AG20443 (cell line): ENCODE data around the gene ANKRD55.
"Not testable (repeated sequence)": the region's sequence is repeated elsewhere in the genome, so short reads cannot be mapped to it uniquely, and the experiment has no call there.

Experiments
- DNase-seq: peaks from one replicate; pipeline ENCODE4 v3.0.0; 2012; ENCODE audit warnings: low spot score, mixed read lengths

Gene ANKRD55

DNA sequence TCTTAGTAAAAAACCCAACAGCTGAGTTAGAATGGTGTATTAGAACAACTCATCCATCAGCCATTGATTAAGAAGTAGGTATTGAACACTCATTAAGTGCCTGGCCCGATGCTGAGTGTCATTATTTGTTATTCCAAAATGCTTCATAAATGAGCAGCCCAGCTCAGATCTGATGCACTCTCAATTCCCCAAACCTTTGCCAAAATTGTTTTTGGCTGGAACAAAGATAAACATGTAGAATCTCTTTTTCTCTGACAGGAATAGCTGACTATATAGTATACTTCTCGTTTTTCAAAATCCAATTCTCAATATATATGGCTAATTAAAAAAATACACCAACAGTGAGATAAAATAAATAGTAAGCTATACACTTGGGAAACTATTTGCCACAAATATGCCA lies 20.0 kb upstream of the ANKRD55 start:
- DNase-seq: no peak

DNA sequence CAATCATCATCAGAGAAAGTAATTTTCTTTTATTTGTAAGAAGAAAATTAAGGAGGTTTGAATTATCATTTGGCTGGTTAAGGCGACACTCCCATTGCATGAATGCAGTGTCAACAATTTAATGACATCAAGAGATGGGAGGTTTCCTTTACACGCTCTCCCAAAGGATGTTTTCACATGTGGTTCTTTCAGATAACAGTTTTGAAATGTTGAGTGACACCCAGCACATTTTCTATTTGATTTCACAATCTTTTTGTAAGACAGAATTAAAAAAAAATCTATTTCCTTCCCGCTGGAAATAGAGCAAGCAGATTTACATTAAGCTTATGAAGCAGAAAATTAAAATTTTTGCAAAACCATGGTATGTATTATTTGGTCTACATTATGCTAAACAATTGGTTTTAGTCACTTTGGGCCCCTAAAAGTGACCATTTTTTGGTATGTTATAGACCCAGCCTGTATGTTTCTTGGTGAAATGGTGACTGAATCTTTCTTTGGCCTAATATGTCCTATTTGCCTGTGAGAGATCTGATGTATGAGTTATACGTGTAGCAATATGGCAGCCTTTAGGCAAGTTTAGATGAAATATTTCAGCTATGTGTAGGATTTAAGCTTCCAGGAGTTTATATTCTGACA lies 18.9 kb upstream of the ANKRD55 start:
- no peak for DNase-seq

DNA sequence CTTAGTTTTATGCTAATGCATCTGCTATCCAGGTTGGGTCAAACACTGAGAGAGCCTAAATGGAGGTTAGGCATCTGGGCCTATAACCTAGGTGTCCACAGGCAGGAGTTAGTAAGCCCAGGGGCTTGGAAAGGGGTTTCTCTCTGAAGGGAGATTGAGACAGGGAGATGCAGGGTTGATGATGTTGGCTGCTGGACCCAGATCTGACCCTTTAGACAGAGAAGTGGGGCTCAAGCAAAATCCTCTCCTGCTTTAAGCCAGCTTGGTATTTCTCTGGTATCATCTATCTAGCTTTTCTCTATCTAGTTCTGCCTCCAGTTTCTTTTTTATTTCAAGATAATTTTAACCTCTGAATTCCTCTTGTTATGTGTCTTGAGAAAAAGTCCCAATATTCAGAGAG lies 18.3 kb upstream of the ANKRD55 start:
- no peak for DNase-seq

DNA sequence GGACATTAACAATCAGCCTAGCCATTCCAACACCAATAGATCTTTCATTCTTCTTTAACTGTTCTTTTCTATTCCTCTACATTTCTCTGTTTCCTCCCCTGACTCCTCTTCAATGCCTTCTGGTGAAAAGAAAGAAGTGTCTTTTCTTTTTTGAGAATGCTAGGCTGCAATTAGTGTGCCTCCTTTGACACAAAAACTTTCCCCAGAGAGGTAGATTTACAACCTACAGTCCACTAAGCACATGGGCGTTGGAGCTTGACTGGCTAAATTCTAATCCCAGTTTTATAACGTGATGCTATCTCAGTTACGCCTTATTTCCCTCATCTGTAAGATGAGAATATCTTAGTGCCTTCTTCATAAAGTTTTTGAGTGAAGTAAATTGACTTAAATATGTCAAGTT lies 16.9 kb upstream of the ANKRD55 start:
- no peak for DNase-seq

DNA sequence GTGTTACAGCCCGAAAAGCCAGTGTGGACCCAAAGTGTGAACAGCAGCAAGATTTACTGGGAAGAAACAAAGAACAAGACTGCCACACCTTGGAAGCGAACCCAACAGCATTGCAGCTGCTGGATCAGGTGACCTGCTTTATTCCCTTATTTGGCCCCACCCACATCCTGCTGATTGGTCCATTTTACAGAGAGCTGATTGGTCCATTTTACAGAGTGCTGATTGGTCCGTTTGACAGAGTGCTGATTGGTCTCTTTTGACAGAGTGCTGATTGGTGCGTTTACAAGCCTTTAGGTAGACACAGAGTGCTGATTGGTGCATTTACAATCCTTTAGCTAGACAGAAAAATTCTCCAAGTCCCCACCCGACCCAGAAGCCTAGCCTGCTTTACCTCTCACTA lies 16.0 kb upstream of the ANKRD55 start:
- DNase-seq: not testable (repeated sequence)

DNA sequence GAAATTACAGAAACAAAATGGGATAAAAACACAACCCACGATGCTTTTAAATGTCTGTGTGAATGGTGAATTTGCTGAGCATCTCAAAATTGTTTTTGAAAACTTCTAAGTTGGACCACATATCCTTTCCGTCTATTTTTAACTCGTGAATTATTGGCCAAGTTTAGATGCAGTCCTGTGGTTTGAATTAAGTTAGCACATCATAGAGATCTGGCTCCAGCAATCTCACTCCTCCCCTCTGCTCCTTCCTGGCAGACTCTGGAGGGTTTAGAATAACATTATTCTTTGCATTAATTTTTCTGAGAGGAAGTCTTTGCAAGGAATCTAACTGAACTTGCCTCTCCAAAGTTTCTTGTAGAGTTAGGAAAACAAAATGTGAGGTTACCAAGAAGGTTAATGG lies 14.5 kb upstream of the ANKRD55 start:
- DNase-seq: peak; percentile 61

DNA sequence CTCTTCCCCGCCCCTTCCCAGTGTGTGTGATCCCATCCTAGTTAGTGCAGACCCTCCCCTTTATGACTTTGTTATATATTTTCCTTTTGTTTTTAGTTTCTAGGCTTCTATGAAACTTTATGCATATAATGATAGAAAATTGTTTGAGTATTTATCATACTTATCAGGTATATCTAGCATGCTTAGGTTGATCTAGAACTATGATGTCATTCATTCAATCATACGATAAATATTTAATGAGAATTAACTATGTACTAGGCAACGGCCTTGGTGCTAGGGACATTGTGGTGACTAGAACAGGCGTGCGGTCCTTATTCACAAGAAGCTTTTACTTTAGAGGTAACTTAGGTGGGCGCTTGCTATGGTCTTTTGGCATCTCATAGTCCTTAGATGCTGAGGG lies 13.6 kb upstream of the ANKRD55 start:
- DNase-seq: no peak

DNA sequence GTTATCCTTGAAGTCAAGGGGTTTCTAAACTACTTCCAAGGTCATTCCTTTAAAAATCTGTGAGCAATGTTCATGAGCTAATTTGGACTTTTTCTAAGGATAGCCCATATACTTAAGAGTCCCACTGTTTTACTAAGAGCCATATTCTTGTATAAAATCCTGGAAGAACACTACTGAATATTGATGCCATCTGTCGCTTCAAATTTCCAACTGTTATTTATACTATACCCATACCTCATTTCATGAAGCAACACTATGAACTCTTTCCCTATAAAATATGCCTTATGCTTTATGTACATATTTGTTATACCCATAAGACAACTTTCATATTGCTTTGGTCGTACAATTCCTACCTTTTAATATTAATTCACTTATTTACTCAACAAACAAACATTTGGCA lies 12.4 kb upstream of the ANKRD55 start:
- DNase-seq: no peak

DNA sequence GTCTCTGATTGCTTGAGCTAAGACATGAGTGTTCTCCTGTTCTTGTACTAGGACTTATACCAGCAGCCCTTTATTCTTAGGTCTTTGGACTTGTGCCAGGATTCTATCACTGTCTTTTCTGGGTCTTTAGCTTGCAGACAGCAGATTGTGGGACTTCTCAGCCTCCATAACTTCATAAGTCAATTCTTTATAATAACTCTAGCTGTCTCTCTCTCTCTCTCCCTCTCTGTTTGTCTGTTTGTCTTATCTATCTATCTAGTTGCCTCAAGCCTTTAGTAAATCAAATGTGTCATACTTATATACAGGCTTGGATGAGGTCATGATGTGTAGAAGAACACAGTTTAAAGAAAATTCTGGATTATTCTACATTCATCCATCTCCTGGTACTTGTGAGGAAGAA lies 11.5 kb upstream of the ANKRD55 start:
- DNase-seq: no peak

DNA sequence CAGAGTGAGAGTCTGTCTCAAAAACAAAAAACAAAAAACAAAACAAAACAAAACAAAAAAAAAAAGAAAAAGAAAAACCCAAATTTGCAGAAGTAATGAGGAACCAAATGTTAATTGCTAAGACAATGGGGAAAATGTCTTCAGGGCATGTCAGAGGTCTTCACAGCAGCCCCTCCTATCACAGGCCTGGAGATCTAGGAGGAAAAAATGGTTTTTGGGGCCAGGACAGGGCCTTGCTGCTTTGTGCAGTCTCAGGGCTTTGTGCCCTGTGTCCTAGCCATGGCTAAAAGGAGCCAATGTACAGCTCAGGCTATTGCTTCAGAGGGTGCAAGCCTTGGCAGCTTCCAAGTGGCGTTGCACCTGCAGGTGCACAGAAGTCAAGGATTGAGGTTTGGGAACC lies 9.1 kb upstream of the ANKRD55 start:
- DNase-seq: not testable (repeated sequence)

DNA sequence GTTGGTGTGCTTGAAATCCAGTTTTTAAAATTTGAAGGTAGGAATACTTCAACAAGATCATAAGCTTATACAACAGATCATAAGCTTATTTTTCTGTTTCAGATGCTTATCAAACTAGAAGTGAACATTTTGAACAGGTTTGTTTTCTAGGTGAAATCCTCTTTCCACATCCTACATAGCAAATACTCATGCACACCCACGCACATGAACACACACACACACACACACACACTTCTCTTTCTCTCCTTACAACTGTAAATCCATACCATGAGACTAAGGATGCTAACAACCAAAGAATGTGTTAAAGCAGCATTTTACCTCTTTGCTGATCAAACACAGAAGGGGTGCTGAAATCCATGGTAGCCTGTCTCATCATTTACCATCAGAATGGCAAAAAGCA lies 592 bp downstream of the ANKRD55 start:
- no peak for DNase-seq

DNA sequence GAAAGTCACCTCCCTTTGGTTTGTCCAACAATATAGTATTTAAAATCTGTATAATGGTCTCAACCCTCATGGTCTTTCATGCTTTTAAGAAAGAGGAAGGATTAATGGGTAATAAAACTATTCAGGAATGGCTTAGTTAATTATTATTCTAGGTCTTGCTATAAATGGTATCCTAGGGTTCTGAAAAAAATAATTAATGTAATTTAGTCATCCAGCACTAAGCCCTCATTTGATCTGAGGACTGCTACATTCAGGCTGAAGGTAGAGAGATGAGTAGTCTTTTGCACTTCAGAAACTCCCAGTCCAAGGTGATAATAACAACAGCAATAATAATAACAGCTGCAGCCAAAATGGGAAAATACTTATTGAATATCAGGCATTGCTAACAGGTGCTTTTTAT lies 2.6 kb downstream of the ANKRD55 start:
- no peak for DNase-seq

DNA sequence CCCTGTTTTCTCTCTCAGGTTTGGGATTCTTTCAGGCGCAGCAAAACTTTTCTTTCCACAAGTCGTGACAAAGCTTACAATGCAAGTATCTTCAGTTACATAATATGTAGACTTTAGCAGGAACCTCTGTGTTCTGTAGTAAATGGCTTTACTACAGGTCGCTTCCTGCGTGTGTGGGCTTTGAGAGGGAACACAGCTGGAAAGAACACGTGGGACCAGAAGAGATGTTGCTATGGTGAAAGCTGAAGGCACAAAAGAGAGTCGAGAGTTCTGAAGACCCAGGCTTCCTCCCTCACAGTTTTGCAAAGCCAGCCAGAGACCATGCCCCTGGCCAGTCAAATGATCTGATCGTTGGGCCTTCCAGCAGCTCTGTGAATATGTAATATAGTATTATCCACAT lies 4.0 kb downstream of the ANKRD55 start:
- DNase-seq: no peak

DNA sequence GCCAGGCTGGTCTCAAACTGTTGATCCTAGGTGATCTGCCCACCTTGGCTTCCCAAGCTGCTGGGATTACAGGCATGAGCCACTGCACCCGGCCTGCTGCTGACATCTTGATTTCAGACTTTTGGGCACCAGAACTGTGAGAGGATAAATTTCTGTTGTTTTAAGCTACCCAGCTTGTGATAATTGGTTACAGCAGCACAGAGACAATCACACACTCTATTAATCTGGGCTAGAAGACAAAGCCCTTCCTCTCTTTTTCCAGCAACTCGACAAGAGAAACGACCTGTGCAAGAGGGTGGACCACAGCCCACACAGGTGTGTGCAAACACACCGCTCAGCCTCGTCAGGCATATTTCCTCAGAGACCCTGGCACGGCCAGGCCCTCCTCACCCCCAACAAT lies 4.5 kb downstream of the ANKRD55 start:
- DNase-seq: no peak

DNA sequence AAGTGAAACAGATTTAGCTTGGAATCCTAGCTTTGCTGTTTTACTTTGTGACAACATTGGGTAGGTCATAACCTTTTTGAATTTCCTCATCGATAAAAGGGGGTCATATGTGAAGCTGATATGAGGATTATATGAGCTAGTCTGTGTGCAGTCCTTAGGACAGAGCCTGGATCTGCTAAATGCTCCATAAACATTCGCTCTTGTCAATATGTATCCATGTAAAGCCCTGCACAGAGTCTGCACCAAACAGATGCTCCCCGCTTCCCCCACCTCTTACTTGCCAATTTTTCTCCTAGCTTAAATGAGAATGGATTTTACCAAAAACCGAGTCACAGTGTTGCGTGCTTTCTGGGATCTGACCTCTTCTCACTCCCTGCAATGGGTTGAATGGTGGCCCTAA lies 5.4 kb downstream of the ANKRD55 start:
- no peak for DNase-seq

DNA sequence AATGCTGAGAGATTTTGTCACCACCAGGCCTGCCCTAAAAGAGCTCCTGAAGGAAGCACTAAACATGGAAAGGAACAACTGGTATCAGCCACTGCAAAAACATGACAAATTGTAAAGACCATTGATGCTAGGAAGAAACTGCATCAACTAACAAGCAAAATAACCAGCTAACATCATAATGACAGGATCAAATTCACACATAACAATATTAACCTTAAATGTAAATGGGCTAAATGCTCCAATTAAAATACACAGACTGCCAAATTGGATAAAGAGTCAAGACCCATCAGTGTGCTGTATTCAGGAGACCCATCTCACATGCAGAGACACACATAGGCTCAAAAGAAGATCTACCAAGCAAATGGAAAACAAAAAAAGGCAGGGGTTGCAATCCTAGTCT lies 9.8 kb downstream of the ANKRD55 start:
- DNase-seq: not testable (repeated sequence)

DNA sequence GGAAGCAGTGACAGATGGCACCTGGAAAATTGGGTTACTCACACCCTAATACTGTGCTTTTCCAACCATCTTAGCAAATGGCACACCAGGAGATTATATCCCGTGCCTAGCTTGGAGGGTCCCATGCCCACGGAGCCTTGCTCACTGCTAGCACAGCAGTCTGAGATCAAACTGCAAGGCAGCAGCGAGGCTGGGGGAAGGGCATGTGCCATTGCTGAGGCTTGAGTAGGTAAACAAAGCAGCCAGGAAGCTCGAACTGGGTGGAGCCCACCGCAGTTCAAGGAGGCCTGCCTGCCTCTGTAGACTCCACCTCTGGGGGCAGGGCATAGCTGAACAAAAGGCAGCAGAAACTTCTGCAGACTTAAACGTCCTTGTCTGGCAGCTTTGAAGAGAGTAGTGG lies 11.5 kb downstream of the ANKRD55 start:
- not testable (repeated sequence) for DNase-seq

DNA sequence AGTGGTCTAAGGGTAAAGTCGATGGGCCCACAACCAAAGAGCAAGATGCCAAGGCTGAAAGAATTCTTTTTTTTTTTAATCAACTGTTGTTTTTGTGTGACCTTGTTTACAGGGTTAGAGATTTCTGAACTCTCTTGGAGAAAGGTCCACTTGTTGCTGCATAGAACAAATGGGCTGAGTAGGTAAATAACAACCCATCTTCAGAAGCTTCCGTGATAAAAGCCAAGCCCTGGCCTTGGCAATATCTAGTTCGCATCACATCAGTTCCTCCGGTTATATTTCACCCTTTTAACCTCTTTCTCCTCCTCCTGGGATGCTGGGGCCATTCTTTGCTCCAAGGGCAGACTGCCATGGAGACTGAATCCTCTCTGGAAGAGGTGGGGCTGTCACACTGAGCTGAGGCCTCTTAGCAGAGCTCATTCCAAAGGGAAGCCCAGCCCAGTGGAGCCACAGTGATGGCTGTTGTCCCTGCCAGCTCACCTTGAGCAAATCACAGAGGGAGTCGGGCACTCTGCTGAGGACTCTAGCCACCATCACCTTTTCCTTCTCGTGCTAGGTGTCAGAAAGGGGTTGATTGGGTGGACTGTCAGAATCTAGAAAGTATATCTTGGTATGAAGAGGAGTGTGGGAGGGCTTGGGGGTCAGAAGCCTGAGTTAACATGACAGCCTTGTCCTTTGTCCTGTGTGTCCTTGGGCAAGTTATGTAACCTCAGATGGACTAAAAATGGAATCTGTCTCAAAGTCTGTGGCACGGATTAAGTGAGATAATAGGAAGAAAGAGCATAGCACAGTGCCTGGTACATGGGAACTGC lies 17.9 kb downstream of the ANKRD55 start:
- DNase-seq: no peak

DNA sequence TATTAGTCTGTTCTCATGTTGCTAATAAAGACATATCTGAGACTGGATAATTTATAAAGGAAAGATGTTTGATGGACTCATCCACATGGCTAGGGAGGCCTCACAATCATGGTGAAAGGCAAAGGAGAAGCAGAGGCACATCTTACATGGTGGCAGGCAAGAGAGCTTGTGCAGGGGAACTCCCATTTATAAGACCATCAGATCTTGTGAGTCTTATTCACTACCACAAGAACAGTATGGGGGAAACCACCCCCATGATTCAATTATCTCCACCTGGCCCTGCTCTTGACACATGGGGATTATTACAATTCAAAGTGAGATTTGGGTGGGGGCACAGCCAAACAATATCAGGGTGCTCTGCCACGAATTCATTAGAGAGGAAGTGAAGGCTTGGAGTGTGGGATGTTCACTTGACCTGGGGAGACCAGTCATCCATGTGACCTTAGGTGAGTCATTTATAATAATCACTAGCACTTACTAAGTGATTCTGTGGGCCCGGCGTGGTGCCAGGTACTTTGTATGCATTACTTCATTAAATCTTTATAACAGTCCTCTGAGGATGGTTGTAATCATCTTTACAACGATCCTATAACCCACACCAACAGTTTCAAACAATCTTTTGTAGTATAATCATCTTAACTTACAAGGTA lies 19.1 kb downstream of the ANKRD55 start:
- not testable (repeated sequence) for DNase-seq

DNA sequence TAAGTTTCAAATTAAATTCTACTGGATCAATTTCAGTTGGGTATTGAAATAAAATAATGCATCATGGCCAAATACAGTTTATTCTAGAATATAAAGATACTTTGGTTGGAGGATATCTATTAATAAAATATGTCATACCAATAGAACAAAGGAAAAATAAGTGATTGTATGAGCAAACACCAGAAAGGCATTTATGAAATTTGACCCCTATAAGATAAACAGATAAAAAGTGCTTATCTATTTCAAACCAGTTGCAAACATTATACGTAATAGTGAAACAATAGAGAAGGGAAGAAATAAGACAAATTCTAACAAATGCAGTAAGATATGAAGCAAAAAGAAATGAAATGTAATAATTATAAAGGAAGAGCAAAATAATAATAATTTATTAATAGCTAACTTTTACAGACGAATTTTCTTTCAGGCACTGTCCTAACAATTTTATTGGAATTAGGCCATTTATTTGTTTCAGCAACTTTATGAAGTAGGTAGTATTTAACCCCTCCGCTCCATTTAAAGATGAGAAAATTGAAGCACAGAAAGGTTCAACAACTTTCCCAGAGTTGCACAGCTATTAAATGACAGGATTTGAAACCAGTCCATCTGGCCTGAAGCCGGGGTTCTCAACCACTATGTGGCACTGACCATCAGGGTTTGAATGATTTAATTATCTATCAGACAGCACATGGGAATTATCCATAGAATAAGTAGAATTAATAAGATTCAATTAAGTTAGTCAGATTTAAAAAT lies 20.8 kb downstream of the ANKRD55 start:
- no peak for DNase-seq

DNA sequence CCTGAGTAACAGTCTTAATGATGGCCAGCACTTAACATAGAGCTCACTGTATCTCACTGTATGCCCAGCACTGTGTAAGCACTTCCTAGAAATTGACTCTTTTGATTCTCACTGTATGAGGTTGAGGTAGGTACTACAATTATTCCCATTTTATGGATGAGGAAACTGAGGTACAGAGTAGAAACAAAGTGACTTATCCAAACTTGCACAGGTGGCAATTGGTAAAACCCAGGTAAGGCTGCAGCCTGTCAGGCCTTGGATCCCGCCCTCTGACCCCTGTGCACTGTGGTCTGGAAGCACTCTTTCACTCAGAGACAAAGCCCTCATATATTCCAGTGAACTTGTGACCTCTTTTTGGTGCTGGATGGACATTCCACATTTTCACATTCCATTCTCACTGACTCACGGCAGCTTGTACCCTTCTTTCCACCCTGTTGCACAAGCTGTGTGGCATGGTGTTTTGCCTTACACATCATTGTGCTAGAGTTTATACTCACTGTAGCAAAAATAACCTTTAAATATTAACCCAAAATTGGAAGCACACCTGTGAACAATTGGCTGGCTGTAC lies 21.7 kb downstream of the ANKRD55 start:
- peak; percentile 87 for DNase-seq

DNA sequence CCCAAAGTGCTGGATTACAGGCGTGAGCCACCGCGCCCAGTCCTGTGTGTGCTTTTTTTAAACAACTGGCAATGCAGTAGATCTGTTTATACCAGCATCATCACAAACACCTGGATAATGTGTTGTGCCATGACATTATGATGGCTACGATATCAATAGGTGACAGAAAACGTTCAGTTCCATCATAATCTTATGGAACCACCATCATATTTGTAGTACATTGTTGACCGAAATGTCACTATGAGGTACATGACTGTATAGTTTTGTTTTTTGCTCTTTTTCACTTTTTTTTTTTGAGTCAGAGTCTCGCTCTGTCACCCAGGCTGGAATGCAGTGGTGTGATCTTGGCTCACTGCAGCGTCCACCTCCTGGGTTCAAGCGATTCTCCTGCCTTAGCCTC lies 24.4 kb downstream of the ANKRD55 start:
- DNase-seq: no peak
